Measurements from ENCODE around the gene ZNF776. TPM values are rescaled to one million over a fixed set of nuclear protein-coding genes. Genes with fewer than 3 reads are reported as not detected.

ZNF776 gene
- total RNA-seq, 3 donors from 2014 or later = 10.4 to 16.5 (median 14.5) TPM

- H3K4me3 ChIP-seq = peak overlapping the region; percentile 75
- peaks cover 47% of the 10 kb centered on the region for H3K9me3 ChIP-seq
- no peak for TF ChIP-seq CTCF (IDR thresholded peaks at IDR 0.05)
- no peak for DNase-seq
- H3K4me1 ChIP-seq (ENCODE audit: low read depth) = peaks cover 4% of the 10 kb centered on the region
- intact Hi-C loops (cut with DNase I, micrococcal nuclease) = no loop called here
- peaks cover 20% of the 10 kb centered on the region for H3K36me3 ChIP-seq (ENCODE audit: low read depth)
- no peak for ATAC-seq
These were observed 825 bp downstream of the ZNF776 start for GRCh38 chr19:57747472-57747807.

- DNase-seq (no peak), ATAC-seq (no peak)
- peaks cover 4% of the 10 kb centered on the region for H3K4me1 ChIP-seq (ENCODE audit: low read depth)
- no peak overlapping the region for H3K4me3 ChIP-seq
- H3K9me3 ChIP-seq = peaks cover 53% of the 10 kb centered on the region
- intact Hi-C loops (cut with DNase I, micrococcal nuclease) = no loop called here
- H3K36me3 ChIP-seq (ENCODE audit: low read depth) = peaks cover 26% of the 10 kb centered on the region
- TF ChIP-seq CTCF (IDR thresholded peaks at IDR 0.05) = no peak
These were observed 1.4 kb downstream of the ZNF776 start for GRCh38 chr19:57748029-57748428.

DNA sequence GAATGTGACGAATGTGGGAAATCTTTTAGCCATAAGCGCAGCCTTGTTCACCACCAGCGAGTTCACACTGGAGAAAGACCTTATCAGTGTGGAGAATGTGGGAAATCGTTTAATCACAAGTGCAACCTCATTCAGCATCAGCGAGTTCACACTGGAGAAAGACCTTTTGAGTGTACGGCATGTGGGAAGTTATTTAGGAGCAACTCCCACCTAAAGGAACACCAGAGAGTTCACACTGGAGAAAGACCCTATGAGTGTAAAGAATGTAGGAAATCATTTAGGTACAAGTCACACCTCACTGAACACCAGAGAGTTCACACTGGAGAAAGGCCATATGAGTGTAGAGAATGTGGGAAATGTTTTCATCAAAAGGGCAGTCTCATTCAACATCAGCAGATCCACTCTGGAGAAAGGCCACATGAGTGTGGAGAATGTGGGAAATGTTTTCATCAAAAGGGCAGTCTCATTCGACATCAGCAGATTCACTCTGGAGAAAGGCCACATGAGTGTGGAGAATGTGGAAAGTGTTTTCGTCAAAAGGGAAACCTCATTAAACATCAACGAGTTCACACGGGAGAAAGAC lies 7.6 kb downstream of the ZNF776 start:
- Histone ChIP-seq H3K36me3 (ENCODE audit: low read depth) (peaks cover 34% of the 10 kb centered on the region), H3K9me3 (peaks cover 83% of the 10 kb centered on the region)

DNA sequence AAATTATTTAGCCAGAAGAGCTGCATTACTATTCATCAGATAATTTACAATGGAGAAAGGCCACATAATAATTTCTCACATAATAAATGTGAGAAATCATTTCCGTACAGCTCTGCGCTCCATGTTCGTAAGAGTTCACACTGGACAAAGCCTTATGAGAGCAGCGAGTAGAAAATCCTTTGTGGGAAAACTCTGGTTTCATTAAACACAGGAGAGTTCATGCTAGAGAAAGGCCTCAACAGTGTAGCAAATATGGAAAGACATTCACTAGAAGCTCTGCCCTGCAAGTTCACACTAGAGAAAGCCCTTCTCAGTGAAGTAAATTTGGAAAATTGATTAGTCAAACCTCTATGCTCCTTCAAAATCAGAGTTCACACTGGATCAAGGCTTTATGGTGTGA lies 8.4 kb downstream of the ZNF776 start:
- Histone ChIP-seq H3K9me3 (peaks cover 81% of the 10 kb centered on the region), H3K4me3 (no peak overlapping the region), H3K4me1 (ENCODE audit: low read depth) (no peaks in the 10 kb centered on the region), H3K36me3 (ENCODE audit: low read depth) (peaks cover 34% of the 10 kb centered on the region)
- DNase-seq (no peak), ATAC-seq (no peak)
- intact Hi-C loops (cut with DNase I, micrococcal nuclease) = no loop called here
- no peak for TF ChIP-seq CTCF (IDR thresholded peaks at IDR 0.05)

More for the DNA sequence above, 7.6 kb downstream of the ZNF776 start:
- no peaks in the 10 kb centered on the region for H3K4me1 ChIP-seq (ENCODE audit: low read depth)
- no peak for ATAC-seq
- no peak overlapping the region for H3K4me3 ChIP-seq
- intact Hi-C loops (cut with DNase I, micrococcal nuclease) = no loop called here
- no peak for TF ChIP-seq CTCF (IDR thresholded peaks at IDR 0.05)
- DNase-seq = no peak

GRCh38 chr19:57757941-57758340 lies 11.3 kb downstream of the ZNF776 start:
- H3K4me3 ChIP-seq = no peak overlapping the region
- H3K36me3 ChIP-seq (ENCODE audit: low read depth) = peaks cover 13% of the 10 kb centered on the region
- peaks cover 66% of the 10 kb centered on the region for H3K9me3 ChIP-seq
- no peaks in the 10 kb centered on the region for H3K4me1 ChIP-seq (ENCODE audit: low read depth)
- intact Hi-C loops (cut with DNase I, micrococcal nuclease) = no loop called here
- no peak for TF ChIP-seq CTCF (IDR thresholded peaks at IDR 0.05)
- no peak for DNase-seq
- no peak for ATAC-seq

GRCh38 chr19:57759096-57759495 lies 12.5 kb downstream of the ZNF776 start:
- intact Hi-C loops (cut with DNase I, micrococcal nuclease) = no loop called here
- H3K36me3 ChIP-seq (ENCODE audit: low read depth) = peaks cover 1% of the 10 kb centered on the region
- no peak for DNase-seq
- no peak overlapping the region for H3K4me3 ChIP-seq
- ATAC-seq = no peak
- no peaks in the 10 kb centered on the region for H3K4me1 ChIP-seq (ENCODE audit: low read depth)
- TF ChIP-seq CTCF (IDR thresholded peaks at IDR 0.05) = no peak
- peaks cover 57% of the 10 kb centered on the region for H3K9me3 ChIP-seq
